GM19239 (cell line): ENCODE results near the gene EXOC4.

Source experiments
- DNase-seq: peaks from one replicate; pipeline ENCODE4 v3.0.0; 2011; ENCODE audit warnings: low spot score; ENCODE audit not compliant: insufficient read length
- FAIRE-seq: peaks from 2 replicates; lab custom pipeline; 2011; peaks lifted over from hg19 to GRCh38; lab: Jason Lieb, UNC

Gene EXOC4

DNA sequence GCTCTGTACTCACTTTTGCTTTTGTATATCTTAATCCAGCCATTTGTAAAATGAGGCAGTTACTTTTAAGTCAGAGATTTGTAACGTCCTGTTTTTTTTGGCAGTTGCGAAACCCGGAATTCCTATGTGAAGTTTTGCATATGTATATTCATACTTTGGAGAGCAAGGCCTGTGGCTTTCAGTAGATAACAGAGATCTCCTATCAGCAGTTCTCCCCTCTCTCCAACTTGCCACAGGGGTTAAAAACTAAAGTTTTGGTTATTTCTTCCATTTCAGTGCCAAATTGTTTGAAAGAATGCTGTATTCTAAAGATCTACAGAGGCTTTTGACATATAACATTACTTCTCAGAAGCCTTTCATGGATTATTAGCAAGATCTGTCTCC lies 102.4 kb downstream of the EXOC4 start:
- no peak for DNase-seq
- no peak for FAIRE-seq

- DNase-seq: no peak
- FAIRE-seq: no peak
Observed at GRCh38 chr7:133355822-133356221, 102.9 kb downstream of the EXOC4 start.

GRCh38 chr7:133358708-133359107 lies 105.8 kb downstream of the EXOC4 start:
- DNase-seq (no peak), FAIRE-seq (no peak)

DNA sequence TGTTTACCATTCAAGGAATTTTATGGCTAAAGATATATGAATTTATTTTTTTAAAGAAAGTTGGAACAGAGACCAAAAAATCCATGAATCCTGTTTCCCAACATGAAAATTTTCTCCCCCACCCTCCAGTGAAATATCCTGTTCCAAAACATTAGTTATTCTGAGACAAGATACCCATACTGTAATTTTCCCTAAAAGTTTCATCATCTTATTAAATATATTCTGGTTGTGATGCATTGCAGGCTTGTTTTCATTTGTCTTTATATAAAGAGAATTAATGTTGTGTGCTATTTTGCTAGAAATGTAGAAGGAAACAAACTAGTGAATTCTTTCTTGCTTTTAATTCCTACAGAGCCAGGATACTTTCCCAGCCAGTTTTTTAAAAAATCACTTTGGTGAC lies 106.6 kb downstream of the EXOC4 start:
- DNase-seq (no peak), FAIRE-seq (no peak)

DNA sequence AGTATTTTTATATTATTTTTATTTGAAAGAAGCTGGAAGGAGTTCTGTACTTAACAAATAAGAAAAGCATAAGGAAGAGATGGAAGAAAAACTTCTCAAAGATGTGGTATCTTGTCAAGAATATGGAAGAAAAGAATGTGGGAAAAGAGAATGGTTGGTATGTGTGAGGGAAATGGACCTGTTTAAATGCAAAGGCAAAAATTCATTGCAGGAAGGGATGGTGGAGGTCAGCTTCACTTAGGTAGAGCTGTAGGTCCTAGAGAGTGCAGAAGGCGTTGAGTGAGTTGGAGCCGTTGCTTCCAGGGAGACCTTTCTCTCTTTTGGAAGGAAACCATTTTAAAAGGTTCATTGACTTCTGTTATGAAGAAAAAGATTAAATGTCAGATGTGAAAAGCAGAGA lies 107.3 kb downstream of the EXOC4 start:
- no peak for FAIRE-seq
- DNase-seq: no peak

DNA sequence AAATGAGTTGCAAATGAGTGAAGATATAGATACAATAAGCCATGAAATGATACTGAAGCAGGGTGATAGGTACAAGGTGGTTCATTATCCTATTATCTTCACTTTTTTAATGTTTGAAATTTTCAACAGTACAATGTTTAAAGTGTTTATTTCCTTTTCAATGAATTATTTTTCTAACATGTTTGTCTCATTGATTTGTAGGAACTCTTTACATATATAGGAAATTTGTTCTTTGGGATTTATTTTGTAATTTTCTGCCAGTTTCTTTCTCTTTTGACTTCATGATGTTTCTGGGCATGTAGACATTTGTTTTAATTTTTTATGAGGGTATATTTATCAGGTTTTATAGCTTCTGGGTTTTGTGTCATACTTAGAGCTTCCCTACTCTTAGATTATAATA lies 108.9 kb downstream of the EXOC4 start:
- DNase-seq: no peak
- no peak for FAIRE-seq

DNA sequence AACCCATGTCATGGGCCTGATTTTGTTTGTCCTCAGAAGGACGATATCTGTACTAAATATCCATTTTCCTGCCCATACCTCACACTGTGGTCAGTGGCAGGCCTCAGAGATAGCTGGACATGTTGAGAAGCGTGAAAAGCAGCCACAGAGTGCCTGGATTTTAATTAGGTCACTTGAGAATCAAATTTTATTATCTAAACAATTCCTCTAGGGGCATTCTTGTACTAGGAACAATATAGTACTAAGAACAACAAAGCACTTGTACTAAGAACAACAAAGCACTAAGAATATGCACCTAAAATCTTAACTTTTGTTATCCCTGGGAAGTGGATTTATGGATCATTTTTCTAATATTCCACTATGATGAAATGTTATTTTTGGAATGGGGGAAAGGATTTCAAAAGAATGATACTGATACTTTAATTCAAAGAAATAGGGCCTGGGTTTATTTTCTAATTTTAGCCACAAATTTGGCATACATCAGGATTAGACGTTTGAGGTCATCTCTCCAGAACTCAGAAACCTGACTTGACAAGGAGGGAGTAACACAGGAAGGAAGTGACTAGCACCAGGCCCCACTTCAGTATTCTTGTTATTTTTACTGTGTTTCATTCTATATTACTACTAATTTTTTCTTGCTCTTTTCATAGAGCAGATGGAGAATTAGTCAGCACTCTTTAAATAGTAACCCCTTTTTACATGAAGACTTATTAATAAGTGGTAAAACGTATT lies 112.2 kb downstream of the EXOC4 start:
- peak; percentile 42 for FAIRE-seq
- DNase-seq: no peak

DNA sequence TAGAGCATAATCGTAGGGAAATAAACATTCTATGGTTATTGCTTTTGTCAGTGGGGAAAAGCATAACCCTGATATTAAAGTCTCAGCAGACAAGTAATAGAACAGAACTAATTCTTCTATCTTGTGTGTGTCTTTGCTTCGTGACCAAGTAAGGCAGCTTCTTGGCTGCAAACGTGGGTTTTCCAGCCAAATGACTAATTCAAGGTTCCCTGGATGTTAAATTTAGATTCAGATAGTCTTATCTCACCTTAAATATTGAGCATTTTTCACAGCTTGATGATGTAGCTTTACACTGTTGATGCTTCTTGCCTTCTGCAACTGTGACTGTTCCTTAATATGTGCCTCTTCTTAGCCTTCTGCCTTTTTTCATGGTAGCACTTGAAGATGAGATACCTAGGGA lies 113.0 kb downstream of the EXOC4 start:
- FAIRE-seq (no peak), DNase-seq (no peak)

DNA sequence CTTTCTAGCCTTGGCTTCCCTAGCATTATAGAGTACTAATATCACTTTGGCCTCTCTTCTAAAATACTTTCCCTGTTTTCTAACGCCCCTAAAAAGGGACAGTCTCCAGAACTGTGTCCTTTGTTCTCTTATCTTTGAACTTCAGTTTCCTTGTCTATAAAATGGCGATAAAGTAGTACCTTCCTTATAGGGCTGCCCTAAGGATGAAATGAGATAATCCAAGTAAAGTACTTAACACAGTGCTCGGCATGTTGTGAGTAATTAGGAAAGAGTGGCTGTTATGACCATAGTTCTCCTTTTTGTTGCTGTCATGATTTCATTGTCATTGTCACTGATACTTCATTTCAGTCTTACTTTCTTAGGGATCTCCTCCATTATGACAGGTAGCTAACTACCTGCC lies 114.7 kb downstream of the EXOC4 start:
- FAIRE-seq (no peak), DNase-seq (no peak)

- DNase-seq (no peak), FAIRE-seq (no peak)
Observed at GRCh38 chr7:133369130-133369529, 116.3 kb downstream of the EXOC4 start.

GRCh38 chr7:133371616-133372015 lies 118.7 kb downstream of the EXOC4 start:
- DNase-seq (no peak), FAIRE-seq (no peak)

GRCh38 chr7:133372337-133372736 lies 119.5 kb downstream of the EXOC4 start:
- no peak for FAIRE-seq
- DNase-seq: no peak

DNA sequence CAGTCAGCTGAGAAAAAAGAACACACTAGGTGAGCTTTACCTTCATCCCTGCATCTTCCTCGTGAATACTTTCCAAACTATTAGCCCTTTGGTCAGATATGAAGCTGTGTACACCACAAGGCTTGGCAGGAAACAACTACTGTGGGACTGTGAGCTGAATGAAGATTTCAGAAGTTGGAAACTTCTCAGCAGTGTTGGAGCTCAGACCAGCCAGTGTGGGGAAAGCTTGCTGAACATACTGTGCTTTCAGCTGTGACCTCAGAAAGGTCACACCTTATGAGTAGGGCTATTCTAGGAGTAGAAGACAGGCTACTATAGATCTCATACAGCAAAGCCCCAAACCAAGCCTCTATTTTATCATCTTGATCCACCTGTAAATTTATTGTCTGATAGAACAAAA lies 123.6 kb downstream of the EXOC4 start:
- FAIRE-seq: no peak
- DNase-seq: no peak

DNA sequence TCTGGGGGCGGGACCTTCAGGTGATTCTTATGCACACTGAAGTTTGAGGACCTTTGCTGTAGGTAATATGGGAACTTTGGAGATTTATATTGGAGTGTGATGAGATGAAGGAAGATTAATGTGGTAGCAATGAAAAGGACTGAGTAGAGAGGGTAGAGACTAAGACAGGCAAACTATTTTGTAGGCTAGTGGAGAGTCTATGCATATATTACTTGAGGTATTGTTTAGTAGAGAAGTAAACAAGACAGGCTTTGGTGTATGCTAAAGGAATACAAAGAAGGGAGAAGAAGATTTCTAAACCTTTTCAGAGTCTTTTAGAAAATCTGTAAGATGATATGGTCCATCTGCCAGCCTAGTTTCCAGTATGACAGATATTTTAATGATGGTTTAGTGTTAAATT lies 129.1 kb downstream of the EXOC4 start:
- no peak for FAIRE-seq
- no peak for DNase-seq

DNA sequence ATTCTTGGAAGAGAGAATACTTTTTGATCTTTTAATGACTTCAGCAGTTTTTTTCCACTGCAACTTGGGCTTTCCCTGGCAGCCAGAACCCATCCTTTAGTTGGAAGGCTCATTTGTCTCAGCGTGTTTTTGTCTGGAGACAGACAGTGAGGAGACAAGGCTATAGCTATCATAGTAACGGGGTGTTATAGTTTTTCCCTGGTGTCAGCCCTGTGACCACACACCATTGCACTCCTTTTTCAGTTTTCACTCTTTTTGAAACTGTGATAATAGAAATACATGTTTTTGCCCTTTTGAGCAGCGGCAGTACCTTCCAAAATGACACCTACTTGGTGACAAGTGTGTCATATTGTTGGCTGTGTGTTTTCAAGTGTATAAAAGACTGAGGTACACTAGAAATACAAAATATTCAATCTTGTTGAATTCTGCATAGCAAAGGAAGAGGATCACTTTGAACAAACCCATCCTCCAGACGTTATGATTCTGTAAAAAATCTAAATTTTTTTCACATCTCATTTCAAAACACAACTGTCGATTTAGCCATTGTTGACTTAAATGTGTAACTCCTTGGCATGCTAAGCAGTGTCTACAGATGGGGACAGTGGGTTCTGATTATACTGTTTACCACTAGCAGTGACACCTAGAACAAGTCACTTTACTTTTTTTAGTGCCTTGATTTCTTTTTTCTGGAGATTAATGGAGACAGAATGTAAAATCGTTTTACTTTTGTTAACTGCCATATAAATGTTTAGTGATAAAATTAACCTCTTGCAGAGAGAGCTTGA lies 130.1 kb downstream of the EXOC4 start:
- DNase-seq (no peak), FAIRE-seq (no peak)

DNA sequence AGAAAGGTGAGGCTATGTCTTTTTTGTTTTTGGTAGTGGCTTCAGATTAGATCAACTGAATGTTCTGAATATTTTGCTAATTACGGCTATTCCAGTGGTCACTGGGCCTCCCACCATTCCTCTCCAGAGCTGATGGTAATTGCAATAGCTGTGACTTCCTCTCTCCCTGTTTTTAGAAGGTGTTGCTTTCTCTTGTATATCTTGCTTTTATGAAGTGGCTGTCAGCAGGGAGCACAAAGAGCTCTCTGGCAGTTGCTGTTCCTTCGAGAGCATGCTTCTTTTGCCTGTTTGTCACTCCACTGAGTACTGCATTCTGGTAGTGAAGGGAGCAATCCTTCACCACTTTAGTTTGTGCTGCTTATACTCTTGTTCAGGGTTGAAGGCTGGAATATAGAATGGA lies 133.3 kb downstream of the EXOC4 start:
- DNase-seq: no peak

GRCh38 chr7:133389727-133390126 lies 136.8 kb downstream of the EXOC4 start:
- DNase-seq: no peak
- FAIRE-seq: peak; percentile 31

More for the DNA sequence above, 133.3 kb downstream of the EXOC4 start:
- no peak for FAIRE-seq

DNA sequence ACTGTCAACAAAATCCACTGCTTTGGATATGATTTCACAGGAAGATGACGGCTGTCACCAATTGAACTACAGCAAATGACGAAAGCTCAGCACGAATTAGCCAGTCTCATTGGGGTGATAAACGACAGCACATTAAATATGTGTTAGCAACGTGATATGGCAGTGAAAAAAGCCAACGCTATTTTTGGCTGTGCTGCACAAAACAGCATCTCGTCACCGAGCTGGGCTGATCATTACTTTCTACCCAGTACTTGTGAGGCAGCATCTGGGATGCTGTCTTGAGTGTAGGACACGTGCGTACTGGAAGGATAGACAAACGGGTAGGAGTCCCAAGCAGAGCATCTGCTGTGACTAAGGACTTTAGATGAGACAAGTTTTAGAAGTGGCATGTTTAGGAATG lies 138.3 kb downstream of the EXOC4 start:
- DNase-seq (no peak), FAIRE-seq (no peak)

GRCh38 chr7:133394369-133394768 lies 141.5 kb downstream of the EXOC4 start:
- FAIRE-seq (no peak), DNase-seq (no peak)

GRCh38 chr7:133395551-133395950 lies 142.7 kb downstream of the EXOC4 start:
- DNase-seq (no peak), FAIRE-seq (no peak)

GRCh38 chr7:133398506-133398905 lies 145.6 kb downstream of the EXOC4 start:
- FAIRE-seq (no peak), DNase-seq (no peak)

DNA sequence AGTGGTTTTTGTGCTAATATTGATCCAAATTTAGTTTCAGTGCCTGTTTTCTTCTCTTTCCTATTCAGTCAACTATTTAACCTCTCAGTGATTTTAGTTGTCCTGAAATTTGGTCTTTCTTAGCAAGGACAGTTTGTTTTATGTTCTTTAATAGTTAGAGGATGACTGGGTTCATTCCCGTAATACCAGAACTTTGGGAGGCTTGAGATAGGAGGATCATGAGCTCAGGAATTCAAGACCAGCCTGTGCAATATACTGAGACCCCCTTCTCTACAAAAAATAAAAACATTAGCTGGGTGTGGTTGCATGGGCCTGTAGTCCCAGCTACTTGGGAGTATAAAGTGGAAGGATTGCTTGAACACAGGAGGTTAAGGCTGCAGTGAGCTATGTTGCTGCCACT lies 148.3 kb downstream of the EXOC4 start:
- DNase-seq (no peak), FAIRE-seq (no peak)
